WERI-Rb-1 (cell line): ENCODE data around the gene ADGRF3.

Experiments
- DNase-seq: peaks from one replicate; pipeline ENCODE4 v3.0.0-alpha.2; 2020
- H3K27ac ChIP-seq: fragments of 250-450 bp; sonication (Bioruptor Pico); 2 replicates; pipeline ENCODE4 v1.5.1; 2020; ENCODE audit warnings: mild to moderate bottlenecking, moderate library complexity
- H3K27me3 ChIP-seq: fragments of 250-450 bp; sonication (Bioruptor Pico); 2 replicates; pipeline ENCODE4 v1.5.1; 2021; ENCODE audit warnings: mild to moderate bottlenecking, low read depth, moderate library complexity; ENCODE audit not compliant: insufficient read depth, severe bottlenecking
- H3K36me3 ChIP-seq: fragments of 250-450 bp; sonication (Bioruptor Pico); 2 replicates; pipeline ENCODE4 v1.5.1; 2020; ENCODE audit warnings: mild to moderate bottlenecking, moderate library complexity
- H3K4me3 ChIP-seq: 2 replicates; pipeline ENCODE4 v1.5.1; 2011; ENCODE audit warnings: low read depth, mild to moderate bottlenecking, control low read depth, low read length
- H3K9me3 ChIP-seq: fragments of 250-450 bp; sonication (Bioruptor Pico); 2 replicates; pipeline ENCODE4 v1.5.1; 2021; ENCODE audit warnings: mild to moderate bottlenecking, moderate library complexity; ENCODE audit not compliant: severe bottlenecking
- CTCF ChIP-seq: IDR thresholded peaks from 2 replicates; pipeline ENCODE4 v1.5.1; 2011; ENCODE audit warnings: low read depth, mild to moderate bottlenecking, control low read depth, inconsistent platforms, low read length

The ADGRF3 gene

DNA sequence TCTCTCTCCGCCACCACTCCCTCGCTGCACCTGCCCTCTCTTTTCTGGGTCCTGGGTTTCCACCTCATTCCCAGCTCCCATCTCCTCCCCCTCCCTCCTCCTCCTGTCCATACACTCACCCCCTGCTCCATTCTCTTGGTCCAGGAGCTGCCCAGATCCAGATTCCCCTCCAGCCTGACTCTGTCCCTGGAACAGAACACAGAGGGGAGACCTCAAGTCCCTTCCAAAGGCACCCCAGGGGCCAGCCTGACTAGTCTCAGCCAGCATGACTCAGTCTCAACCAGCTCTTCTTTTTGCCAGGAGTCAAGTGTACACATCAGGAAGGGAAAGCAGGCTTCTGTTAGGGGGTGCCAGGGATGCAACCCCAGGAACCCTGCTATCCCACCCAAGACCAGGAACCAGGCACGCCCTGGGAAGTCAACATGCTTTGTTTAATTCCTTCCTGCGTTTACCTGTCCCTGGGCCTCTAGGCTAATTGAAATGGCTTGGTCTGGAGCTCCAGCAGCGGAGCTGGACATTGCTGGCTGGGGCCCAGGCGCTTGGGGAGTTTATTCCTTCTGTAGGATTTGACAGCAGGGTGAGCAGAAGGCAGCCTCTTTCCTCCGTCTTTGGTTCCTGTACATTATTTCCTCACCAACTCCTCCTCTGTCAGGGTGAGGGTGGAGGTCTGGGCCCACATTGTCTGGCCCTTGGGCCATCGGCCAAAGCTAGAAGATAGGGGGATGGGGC lies 29.0 kb downstream of the ADGRF3 start:
- no peak overlapping the region for H3K27ac ChIP-seq
- no peaks in the 10 kb centered on the region for H3K9me3 ChIP-seq
- no peaks in the 10 kb centered on the region for H3K36me3 ChIP-seq
- DNase-seq: no peak
- no peak overlapping the region for H3K4me3 ChIP-seq
- H3K27me3 ChIP-seq: no peaks in the 10 kb centered on the region
- no peak for TF ChIP-seq CTCF

GRCh38 chr2:26316845-26317244 lies 29.7 kb downstream of the ADGRF3 start:
- no peak overlapping the region for H3K27ac ChIP-seq
- no peaks in the 10 kb centered on the region for H3K36me3 ChIP-seq
- no peak for DNase-seq
- H3K27me3 ChIP-seq: no peaks in the 10 kb centered on the region
- no peak overlapping the region for H3K4me3 ChIP-seq
- H3K9me3 ChIP-seq: no peaks in the 10 kb centered on the region
- TF ChIP-seq CTCF: no peak

- Histone ChIP-seq H3K36me3 (no peaks in the 10 kb centered on the region), H3K27me3 (no peaks in the 10 kb centered on the region), H3K9me3 (no peaks in the 10 kb centered on the region), H3K27ac (no peak overlapping the region), H3K4me3 (no peak overlapping the region)
- peak; percentile 45 for TF ChIP-seq CTCF
- DNase-seq: peak; percentile 40
Observed at GRCh38 chr2:26316041-26316440, 30.5 kb downstream of the ADGRF3 start.

GRCh38 chr2:26314243-26314642 lies 32.3 kb downstream of the ADGRF3 start:
- DNase-seq: peak; percentile 68
- TF ChIP-seq CTCF: peak; percentile 75

DNA sequence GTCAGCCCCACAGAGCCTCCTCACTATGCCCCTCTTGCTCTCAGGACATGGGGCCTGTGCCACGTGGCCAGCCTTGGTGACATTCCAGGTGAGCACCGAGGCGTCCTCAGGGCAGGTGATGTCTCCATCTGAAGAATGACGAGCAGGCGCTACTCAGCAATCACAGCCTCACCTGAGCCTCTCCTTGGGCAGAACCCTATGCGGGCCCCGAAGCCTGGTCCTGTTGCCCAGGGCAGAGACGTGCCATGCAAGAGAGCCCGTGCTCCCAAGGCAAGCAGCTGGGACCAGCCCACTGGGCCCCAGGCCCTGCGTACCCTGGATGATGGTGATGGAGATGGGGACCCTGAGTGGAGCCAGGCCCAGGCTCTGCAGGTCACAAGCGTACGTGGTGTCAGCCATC lies 33.1 kb downstream of the ADGRF3 start:
- Histone ChIP-seq H3K4me3 (no peak overlapping the region), H3K9me3 (no peaks in the 10 kb centered on the region), H3K27ac (no peak overlapping the region), H3K36me3 (no peaks in the 10 kb centered on the region), H3K27me3 (no peaks in the 10 kb centered on the region)
- TF ChIP-seq CTCF: no peak
- DNase-seq: no peak

More at GRCh38 chr2:26314243-26314642, 32.3 kb downstream of the ADGRF3 start:
- H3K27me3 ChIP-seq: no peaks in the 10 kb centered on the region
- no peak overlapping the region for H3K4me3 ChIP-seq
- H3K36me3 ChIP-seq: no peaks in the 10 kb centered on the region
- H3K9me3 ChIP-seq: no peaks in the 10 kb centered on the region
- no peak overlapping the region for H3K27ac ChIP-seq

- Histone ChIP-seq H3K9me3 (no peaks in the 10 kb centered on the region), H3K27ac (no peak overlapping the region), H3K4me3 (no peak overlapping the region), H3K27me3 (no peaks in the 10 kb centered on the region), H3K36me3 (no peaks in the 10 kb centered on the region)
- no peak for TF ChIP-seq CTCF
- no peak for DNase-seq
Observed at GRCh38 chr2:26312471-26312870, 34.1 kb downstream of the ADGRF3 start.
